Measurements from ENCODE around the gene ADM5.

ADM5 gene

GRCh38 chr19:49680421-49681351 is 8.7 kb upstream of the ADM5 start:
- TF ChIP-seq CTCF (IDR thresholded peaks at IDR 0.05; ENCODE audit: low read depth, low read length, missing control alignments), result peak; percentile 100
- in situ Hi-C loops (cut with HindIII; ENCODE audit: low sequenced_read_pairs), result no loop called here
- DNase-seq (ENCODE audit: low read depth), result peak; percentile 67
- H3K4me3 ChIP-seq (ENCODE audit: low read depth, low read length), result peak overlapping the region; percentile 14

GRCh38 chr19:49681830-49682229 is 7.6 kb upstream of the ADM5 start:
- in situ Hi-C loops (cut with HindIII; ENCODE audit: low sequenced_read_pairs), result no loop called here
- DNase-seq (ENCODE audit: low read depth), result no peak
- H3K4me3 ChIP-seq (ENCODE audit: low read depth, low read length), result no peak overlapping the region
- no peak for TF ChIP-seq CTCF (IDR thresholded peaks at IDR 0.05; ENCODE audit: low read depth, low read length, missing control alignments)

DNA sequence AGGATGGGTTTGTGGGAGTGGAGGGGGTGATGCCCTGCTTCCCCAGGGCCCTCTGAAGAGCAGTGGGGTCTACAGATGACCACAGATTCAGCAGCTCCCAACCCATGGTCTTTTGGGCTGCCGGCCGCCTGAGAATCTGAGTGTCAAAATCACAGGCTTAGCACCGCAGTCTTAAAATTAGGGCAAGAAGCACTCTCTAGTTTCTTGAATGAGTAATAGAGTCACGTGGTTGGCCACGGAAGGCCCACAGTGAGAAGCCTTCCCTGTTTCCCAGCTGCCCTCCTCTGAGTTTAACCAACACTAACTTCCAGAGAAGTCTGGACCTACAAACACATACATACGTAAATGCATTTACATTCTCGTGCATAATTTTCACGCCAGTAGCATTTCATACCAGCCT is 7.1 kb upstream of the ADM5 start:
- in situ Hi-C loops (cut with HindIII; ENCODE audit: low sequenced_read_pairs), result no loop called here
- no peak overlapping the region for H3K4me3 ChIP-seq (ENCODE audit: low read depth, low read length)
- no peak for TF ChIP-seq CTCF (IDR thresholded peaks at IDR 0.05; ENCODE audit: low read depth, low read length, missing control alignments)
- DNase-seq (ENCODE audit: low read depth), result no peak

GRCh38 chr19:49683814-49684250 is 5.6 kb upstream of the ADM5 start:
- no peak for TF ChIP-seq CTCF (IDR thresholded peaks at IDR 0.05; ENCODE audit: low read depth, low read length, missing control alignments)
- DNase-seq (ENCODE audit: low read depth), result no peak

DNA sequence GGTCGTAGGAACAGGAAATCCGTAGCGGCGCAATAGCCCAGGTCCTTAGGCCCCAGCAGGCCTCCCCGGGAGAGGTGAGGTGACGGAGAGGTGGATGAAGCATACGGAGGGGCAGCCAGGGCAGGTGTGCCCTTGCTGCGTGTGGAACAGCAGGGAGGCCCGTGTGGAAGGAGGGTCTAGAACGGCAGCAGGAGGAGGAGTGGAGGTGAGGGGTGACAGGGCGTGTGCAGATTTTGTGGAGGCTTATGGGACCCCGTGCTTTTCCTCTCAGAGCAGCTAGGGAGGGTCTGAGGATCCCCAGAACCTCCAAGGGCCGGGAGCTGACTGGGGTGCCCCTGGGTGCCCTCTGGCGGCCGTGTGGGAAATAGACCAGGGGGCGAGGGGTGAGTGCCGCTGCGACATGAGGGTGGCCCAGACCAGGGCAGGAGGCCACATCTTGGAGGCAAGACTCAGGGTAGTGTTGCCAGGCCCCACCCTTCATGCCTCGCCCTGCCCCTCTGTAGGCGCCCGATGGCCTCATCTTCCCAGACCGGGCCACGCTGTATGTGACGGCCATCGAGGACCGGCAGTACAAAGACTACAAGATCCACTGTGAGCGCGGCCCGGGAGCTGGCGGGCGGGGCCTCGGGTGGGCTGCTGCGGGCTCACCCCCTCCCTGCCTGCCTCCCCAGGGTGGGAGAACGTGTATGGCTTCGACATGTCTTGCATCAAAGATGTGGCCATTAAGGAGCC is 5.0 kb upstream of the ADM5 start:
- TF ChIP-seq CTCF (IDR thresholded peaks at IDR 0.05; ENCODE audit: low read depth, low read length, missing control alignments), result peak; percentile 50
- no peak for DNase-seq (ENCODE audit: low read depth)
- no peak overlapping the region for H3K4me3 ChIP-seq (ENCODE audit: low read depth, low read length)
- in situ Hi-C loops (cut with HindIII; ENCODE audit: low sequenced_read_pairs), result no loop called here

More at GRCh38 chr19:49683814-49684250, 5.6 kb upstream of the ADM5 start:
- in situ Hi-C loops (cut with HindIII; ENCODE audit: low sequenced_read_pairs), result no loop called here
- H3K4me3 ChIP-seq (ENCODE audit: low read depth, low read length), result no peak overlapping the region

DNA sequence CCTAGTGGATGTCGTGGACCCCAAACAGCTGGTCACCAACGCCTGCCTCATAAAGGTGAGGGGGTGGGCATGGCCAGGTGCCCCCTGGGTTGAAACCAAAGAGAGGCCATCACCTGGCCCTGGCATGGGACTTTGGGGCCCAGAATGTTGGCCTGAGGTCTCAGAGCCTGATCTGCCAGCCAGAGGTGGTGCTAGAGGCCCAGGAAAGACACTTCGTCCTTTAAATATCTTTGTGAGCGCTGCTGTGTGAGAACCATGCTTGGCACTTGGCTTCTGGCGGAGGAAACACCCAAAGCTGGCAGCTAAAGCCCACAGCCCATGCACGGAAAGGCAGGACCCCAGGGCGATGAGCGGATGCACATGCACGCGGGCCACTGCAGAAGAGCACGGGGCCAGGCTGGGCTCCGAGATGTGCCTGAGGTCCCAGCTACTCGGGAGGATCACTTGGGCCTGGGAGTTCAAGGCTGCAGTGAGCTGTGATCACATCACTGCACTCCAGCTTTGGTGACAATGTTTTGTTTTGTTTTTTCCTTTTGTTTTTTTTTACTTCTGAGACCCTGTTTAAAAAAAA is 4.3 kb upstream of the ADM5 start:
- no peak overlapping the region for H3K4me3 ChIP-seq (ENCODE audit: low read depth, low read length)
- DNase-seq (ENCODE audit: low read depth), result no peak
- no peak for TF ChIP-seq CTCF (IDR thresholded peaks at IDR 0.05; ENCODE audit: low read depth, low read length, missing control alignments)
- in situ Hi-C loops (cut with HindIII; ENCODE audit: low sequenced_read_pairs), result no loop called here
